Loucy (cell line): ENCODE results near the gene ACBD5.

Experiments
- CTCF ChIP-seq: fragments of 200-600 bp; sonication (generic); conservative IDR thresholded peaks from 2 replicates; pipeline ENCODE4 v1.5.1; 2014; ENCODE audit warnings: mild to moderate bottlenecking, antibody characterized with exemption, low read length
- EZH2phosphoT487 ChIP-seq: fragments of 200-600 bp; IDR thresholded peaks from 2 replicates; pipeline ENCODE4 v1.6.1; 2018; ENCODE audit warnings: antibody characterized with exemption, mild to moderate bottlenecking, moderate library complexity, borderline replicate concordance

DNA sequence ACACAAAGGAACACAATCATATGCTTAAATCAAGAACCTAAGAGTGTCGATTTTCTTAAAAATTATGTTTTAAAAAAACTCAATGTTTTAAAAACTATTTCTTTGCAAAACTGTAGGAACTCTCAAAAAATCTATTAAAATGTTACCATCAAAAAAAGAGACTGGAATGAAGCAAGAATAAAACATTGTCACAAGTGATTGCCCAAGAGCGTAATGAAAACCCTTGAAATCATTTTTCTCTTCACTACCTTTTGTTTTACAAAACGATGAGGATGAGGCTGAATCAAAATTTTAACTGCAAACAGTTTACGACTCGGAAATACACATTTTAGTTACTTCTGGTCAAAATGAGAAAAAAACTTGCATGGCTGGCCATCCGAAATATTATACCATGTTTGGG is 87.3 kb downstream of the ACBD5 start:
- TF ChIP-seq CTCF (no peak), EZH2phosphoT487 (no peak)
